M059J (cell line): ENCODE measurements around the gene COMMD3. TPM values are rescaled to one million over a fixed set of nuclear protein-coding genes. Genes with fewer than 3 reads are reported as not detected.
"Not testable (repeated sequence)": the region's sequence is repeated elsewhere in the genome, so short reads cannot be mapped to it uniquely, and the experiment has no call there.

Experiments used
- DNase-seq: peaks from one replicate; pipeline ENCODE4 v3.0.0-alpha.2; 2012; ENCODE audit warnings: low read depth
- total RNA-seq: library from RNA; depleted of rRNA; stranded (reverse); fragments of >200 nt; shearing (Covaris generic); gene quantifications from 2 replicates; pipeline ENCODE4 v1.2.3, GENCODE V29; 2014

The COMMD3 gene
- total RNA-seq, 1 experiment from 2014 or later: 26.8 TPM

GRCh38 chr10:22338931-22339330, 22.7 kb downstream of the COMMD3 start:
- no peak for DNase-seq

DNA sequence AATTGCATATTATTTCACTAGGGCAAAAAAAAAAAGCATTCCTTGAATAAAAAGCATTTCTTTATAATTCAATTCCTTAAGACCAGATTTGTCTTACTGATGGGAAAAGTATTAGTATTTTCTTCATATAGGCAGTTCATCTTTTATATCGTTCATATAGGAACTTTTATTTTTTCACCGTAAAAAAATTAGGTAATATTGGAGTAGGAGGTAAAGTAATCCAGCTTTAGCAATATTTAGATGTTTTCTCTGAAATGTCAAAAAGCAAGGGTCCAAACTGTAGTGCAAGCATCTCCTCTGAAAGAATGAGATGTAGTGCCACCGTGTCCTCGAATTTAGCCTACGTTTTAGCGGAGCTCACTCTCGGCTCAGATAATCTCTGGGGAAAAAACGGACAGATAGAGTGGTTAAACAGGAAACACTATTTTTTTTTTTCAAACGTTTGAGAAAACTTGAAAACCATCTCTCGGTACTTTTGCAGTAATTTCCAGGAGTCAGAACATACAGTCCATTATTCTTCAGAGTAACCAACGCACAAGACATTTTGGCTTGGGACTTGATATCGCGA, 23.7 kb downstream of the COMMD3 start:
- no peak for DNase-seq

DNA sequence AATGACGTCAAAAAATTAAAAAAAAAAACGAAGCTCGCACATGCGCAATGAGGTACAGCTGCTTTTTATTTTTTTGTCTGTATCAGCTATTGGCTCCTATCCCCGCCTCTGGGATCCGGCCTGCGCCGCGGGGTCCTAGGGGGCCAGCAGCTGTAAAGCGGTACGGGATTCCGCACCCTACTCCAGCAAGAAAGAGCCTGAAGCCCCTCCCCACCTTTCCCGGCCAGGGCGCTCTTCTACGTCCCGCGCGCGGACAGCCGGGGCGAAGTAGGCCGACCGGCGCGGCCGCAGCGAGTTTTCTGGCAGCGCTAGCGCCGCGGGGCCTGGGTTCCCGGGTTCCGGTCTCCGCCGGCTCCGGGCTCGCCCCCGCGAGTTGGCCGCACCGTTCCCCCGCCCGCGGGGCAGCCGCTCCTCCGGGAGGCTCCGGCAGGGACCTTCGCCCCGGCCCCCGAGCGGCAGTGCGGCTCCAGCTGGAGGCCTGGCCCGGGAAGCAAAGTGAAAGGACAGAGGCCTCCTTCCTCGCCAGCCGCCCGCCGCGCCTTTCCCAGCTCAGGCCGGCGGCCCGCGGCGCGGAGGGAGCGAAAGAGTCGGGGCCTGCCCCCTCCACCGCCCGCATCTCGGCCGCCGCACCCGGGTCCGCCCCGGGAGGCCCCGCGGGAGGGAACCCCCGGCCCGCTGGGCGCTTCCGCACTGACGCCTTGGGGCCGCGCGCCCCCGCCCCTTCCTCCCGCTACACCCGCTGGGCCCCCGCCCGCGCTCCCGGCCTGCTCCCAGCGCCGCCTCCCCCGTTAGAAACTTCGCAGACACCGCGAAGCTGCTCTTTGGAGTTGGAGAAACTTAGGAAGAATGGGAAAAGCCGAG, 24.4 kb downstream of the COMMD3 start:
- peak; percentile 59 for DNase-seq

GRCh38 chr10:22341190-22341925, 25.2 kb downstream of the COMMD3 start:
- DNase-seq: no peak

DNA sequence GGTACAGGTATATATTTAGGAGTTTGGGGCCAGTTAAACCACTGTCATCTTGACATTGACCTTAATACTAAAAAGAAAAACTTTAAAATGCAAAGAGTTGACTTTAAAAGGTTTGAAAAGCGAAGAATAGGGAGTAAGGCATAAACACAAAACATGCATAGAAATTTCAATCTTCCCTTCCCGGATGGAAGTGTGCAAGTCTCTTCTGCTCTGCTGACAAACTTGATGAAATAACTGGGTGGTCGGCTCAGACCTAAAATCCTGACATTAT, 25.7 kb downstream of the COMMD3 start:
- DNase-seq: no peak

GRCh38 chr10:22342421-22342820, 26.2 kb downstream of the COMMD3 start:
- DNase-seq: no peak

GRCh38 chr10:22343731-22344130, 27.5 kb downstream of the COMMD3 start:
- DNase-seq: no peak

DNA sequence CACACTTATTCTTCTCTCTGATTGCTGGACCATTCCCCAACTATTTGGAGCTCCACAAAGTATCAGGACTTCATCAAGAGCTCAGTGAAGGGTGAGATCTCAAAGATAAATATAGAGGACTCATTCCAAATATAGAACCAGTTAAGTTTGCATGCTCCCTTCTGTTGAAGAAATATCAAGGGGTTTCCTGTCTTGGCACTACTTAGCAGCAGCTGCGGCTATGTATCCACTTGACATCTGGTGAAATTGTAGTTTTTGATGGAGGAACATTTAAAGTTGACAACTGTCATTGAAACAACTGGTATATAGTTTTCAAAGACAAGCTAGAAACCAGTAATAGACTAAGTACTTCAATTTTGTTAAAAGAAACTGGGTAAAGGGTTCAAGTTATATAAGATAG, 28.1 kb downstream of the COMMD3 start:
- DNase-seq: no peak

DNA sequence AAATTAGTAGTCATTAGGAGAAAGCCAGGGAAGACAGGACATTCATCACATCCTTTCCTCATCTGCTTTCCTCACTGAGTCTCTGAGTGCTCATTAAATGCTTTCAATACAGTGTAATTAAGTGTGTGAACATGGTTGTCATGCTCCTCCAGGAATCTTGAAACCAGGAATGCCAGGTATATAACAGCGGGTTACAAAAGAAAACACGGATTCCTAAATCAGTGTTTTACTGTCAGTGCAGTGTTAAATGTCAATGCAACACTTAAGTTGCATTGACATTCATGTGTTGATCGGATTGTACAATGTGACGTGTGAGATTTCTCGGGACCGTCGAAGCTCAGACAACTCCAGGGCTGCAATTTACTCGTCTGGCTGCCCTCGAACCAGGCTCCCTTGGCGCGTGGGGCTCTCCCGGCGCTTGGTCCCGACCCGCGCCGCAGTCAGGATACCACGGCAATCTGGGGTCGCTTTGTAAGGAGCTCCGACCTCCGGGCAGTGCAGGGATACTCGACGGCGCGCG, 28.7 kb downstream of the COMMD3 start:
- no peak for DNase-seq

DNA sequence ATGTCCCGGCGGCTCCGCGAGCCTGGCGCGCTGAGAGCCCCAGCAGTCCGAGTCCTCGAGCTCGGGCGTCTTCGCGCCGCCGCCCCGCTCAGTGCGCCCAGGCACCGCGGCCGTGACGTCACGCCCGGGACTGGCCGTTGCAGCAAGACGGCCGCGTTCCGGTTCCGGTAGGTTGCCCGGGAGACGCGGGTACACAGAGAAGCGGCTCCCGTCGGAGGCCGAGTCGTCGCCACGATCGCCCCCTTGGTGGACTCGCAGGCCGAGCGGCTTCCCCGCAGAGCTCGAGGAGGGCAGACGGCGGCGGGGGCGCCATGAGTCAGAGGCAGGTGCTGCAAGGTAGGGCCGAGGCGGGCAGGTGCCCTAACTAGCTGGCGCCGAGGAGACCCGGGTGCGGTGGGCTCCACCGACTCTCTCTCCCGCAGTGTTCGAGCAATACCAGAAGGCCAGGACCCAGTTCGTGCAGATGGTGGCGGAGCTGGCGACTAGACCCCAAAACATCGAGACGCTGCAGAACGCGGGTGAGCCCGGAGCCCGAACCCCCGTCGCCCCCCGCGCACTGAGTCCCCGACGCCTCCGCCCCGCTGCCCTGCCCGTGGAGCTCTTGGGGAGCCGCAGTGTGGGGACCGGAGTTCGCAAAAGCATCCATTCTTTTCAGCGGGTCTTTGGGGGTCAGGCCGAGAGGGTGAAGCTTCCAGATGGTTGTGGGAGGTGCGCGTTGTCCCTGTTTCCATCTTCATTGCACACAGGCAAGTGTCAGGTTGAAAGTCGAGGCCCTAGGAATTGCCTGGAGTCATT, 29.3 kb downstream of the COMMD3 start, which contains the start of gene SPAG6:
Gene SPAG6, plus strand, starts transcription at position 196 of the 795 bp plus-strand sequence. Its CDS starts 116 bp downstream, at position 312.
- DNase-seq: no peak

DNA sequence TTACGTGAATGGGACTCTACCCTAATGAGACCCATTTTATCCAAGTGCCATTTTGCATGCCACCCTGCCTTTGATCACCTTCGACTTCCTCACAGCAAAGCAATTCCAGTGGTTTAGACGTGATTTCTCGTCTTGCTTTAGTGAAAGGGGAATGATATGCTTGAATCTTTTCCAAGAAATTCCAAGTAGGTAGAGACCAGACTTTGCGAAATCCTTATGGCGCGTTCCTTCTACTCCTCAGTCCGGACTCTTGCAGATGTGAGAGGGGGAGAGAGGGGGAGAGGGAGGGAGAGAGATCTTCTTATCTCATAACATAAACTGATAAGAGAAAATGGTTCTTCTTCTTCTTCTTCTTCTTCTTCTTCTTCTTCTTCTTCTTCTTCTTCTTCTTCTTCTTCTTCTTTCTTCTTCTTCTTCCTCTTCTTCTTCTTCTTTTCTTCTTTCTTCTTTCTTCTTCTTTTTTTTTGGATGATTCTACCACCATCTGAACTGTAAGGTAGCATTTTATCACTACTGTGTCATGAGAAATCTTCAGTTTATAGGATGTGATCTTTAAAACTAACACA, 30.0 kb downstream of the COMMD3 start:
- no peak for DNase-seq

GRCh38 chr10:22349755-22350154, 33.6 kb downstream of the COMMD3 start:
- no peak for DNase-seq

DNA sequence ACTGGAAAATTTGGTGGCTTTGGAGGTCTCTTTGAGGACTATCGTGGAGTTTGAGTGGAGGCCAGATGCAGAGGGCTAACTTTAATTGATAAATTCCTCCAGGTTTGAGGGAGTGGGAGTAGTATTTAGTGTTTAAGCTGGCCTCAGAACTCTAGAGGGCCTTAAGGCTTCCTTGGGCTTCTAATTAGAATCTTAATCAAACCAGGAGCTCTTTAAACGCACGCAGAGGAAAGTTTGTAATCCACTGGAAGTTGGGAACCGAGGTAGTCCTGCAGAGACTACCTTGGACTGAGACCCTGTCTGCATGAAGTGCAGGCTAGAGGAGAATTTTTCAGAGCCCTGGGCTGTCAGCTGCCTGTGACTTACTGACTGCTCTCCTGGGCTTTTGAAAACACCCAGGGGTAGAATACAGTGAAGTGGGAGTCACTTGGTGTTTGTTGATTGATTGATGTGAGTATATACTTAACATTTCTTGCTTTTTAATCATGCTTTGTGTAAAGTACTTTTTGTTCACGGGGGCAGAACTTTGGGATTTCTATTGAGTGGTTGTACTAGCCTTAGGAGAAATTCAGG, 35.0 kb downstream of the COMMD3 start:
- no peak for DNase-seq

GRCh38 chr10:22356324-22356873, 40.2 kb downstream of the COMMD3 start:
- DNase-seq: no peak

- DNase-seq: not testable (repeated sequence)
Measured at GRCh38 chr10:22357770-22358169, 41.6 kb downstream of the COMMD3 start.

GRCh38 chr10:22363305-22363704, 47.1 kb downstream of the COMMD3 start:
- DNase-seq: no peak

- DNase-seq: no peak
Measured at GRCh38 chr10:22364407-22365140, 48.4 kb downstream of the COMMD3 start.

DNA sequence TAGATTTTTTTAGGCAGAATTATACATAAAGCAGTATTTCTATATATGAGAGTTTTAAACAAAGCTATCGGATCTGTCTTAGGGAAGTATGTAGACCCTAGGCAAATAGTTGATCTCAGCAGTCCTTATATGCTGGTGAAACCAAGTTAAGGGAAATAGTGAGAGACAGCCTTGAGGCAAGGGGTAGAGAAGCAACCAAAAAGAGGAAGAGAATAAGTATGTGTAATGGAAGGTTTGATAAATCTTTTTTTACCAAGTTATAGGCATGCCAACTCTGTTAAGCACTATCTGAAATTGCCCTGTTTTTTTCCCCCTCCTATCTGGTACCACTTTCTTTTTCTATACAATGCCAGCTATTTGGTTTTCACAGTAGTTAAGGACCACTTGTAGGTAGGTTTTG, 49.0 kb downstream of the COMMD3 start:
- DNase-seq: no peak

- DNase-seq: no peak
Measured at GRCh38 chr10:22365644-22366434, 49.7 kb downstream of the COMMD3 start.

- DNase-seq: no peak
Measured at GRCh38 chr10:22366435-22366703, 50.2 kb downstream of the COMMD3 start.
